ENCODE data around the gene RFX3.

- TF ChIP-seq CTCF (tag by site-specific recombination; IDR thresholded peaks at IDR 0.05) (no peak), ZNF639 (tag by site-specific recombination; IDR thresholded peaks at IDR 0.05) (no peak), ZNF623 (tag by site-specific recombination; IDR thresholded peaks at IDR 0.05) (no peak), ZNF792 (tag by site-specific recombination; IDR thresholded peaks at IDR 0.05) (no peak), REST (tag by site-specific recombination; IDR thresholded peaks at IDR 0.05) (no peak), ELK4 (IDR thresholded peaks at IDR 0.05; ENCODE audit: borderline replicate concordance, low read depth, low read length) (no peak), PRDM4 (tag by site-specific recombination; IDR thresholded peaks at IDR 0.05) (no peak), ZNF214 (tag by site-specific recombination; IDR thresholded peaks at IDR 0.05; ENCODE audit: borderline replicate concordance) (no peak), ZNF677 (tag by site-specific recombination; IDR thresholded peaks at IDR 0.05) (no peak), PATZ1 (tag by site-specific recombination; IDR thresholded peaks at IDR 0.05) (no peak), KLF9 (tag by site-specific recombination; IDR thresholded peaks at IDR 0.05; ENCODE audit: low read depth) (no peak), ZNF549 (tag by site-specific recombination; IDR thresholded peaks at IDR 0.05) (no peak), WT1 (tag by site-specific recombination; IDR thresholded peaks at IDR 0.05) (no peak)
Observed at GRCh38 chr9:3177146-3177761, 348.5 kb downstream of the RFX3 start.
